ENCODE data around the gene TCP10L. TPM values are rescaled to one million over a fixed set of nuclear protein-coding genes. Genes with fewer than 3 reads are reported as not detected.
A peak's percentile ranks its signal among the peaks of the same experiment; 100 is the strongest.

The TCP10L gene
- total and polyA plus RNA-seq, 2 of the 13 experiments (the other 11 are each of a cell fraction or from before 2014, with no cell fraction given), result 0.90 to 2.4 TPM

DNA sequence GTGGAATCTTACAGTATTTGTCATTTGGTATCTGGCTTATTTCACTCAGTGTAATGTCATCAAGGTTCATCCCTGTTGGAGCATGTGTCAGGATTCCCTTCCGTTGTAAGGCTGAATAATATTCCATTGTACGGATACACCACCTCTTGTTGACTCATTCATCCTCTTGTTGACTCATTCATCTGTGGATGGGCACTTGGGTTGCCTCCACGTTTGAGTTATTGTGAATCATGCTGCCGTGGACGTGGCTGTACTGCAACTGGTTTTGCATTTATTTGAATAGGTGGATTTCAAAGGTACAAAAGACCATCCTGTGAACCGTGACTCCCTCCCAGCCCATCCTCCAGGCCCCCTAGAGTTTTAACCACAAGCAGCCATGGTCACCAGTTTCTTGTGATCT lies 11.9 kb upstream of the TCP10L start (continued):
- TF ChIP-seq, protein P1, sequence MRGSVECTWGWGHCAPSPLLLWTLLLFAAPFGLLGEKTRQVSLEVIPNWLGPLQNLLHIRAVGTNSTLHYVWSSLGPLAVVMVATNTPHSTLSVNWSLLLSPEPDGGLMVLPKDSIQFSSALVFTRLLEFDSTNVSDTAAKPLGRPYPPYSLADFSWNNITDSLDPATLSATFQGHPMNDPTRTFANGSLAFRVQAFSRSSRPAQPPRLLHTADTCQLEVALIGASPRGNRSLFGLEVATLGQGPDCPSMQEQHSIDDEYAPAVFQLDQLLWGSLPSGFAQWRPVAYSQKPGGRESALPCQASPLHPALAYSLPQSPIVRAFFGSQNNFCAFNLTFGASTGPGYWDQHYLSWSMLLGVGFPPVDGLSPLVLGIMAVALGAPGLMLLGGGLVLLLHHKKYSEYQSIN (CRISPR knock-in tag; IDR thresholded peaks at IDR 0.05; ENCODE audit: borderline replicate concordance), result no peak
- TF ChIP-seq MLLT10 (CRISPR knock-in tag; IDR thresholded peaks at IDR 0.05) (no peak), ZNF567 (CRISPR knock-in tag; IDR thresholded peaks at IDR 0.05; ENCODE audit: borderline replicate concordance) (no peak), MED13 (CRISPR knock-in tag; IDR thresholded peaks at IDR 0.05) (no peak), ZNF749 (CRISPR knock-in tag; IDR thresholded peaks at IDR 0.05; ENCODE audit: borderline replicate concordance) (no peak), NR2F1 (CRISPR knock-in tag; IDR thresholded peaks at IDR 0.05) (no peak), KAT7 (CRISPR knock-in tag; IDR thresholded peaks at IDR 0.05; ENCODE audit: borderline replicate concordance) (no peak), YEATS2 (CRISPR knock-in tag; IDR thresholded peaks at IDR 0.05; ENCODE audit: borderline replicate concordance) (no peak), KLF13 (CRISPR knock-in tag; IDR thresholded peaks at IDR 0.05) (no peak), ATAD3A (CRISPR knock-in tag; IDR thresholded peaks at IDR 0.05) (no peak), ZNF792 (CRISPR knock-in tag; IDR thresholded peaks at IDR 0.05) (no peak), NCOA1 (CRISPR knock-in tag; IDR thresholded peaks at IDR 0.05) (no peak), ZEB1 (IDR thresholded peaks at IDR 0.05; ENCODE audit: insufficient replicate concordance, low read depth) (no peak)
- TF ChIP-seq, protein P2, sequence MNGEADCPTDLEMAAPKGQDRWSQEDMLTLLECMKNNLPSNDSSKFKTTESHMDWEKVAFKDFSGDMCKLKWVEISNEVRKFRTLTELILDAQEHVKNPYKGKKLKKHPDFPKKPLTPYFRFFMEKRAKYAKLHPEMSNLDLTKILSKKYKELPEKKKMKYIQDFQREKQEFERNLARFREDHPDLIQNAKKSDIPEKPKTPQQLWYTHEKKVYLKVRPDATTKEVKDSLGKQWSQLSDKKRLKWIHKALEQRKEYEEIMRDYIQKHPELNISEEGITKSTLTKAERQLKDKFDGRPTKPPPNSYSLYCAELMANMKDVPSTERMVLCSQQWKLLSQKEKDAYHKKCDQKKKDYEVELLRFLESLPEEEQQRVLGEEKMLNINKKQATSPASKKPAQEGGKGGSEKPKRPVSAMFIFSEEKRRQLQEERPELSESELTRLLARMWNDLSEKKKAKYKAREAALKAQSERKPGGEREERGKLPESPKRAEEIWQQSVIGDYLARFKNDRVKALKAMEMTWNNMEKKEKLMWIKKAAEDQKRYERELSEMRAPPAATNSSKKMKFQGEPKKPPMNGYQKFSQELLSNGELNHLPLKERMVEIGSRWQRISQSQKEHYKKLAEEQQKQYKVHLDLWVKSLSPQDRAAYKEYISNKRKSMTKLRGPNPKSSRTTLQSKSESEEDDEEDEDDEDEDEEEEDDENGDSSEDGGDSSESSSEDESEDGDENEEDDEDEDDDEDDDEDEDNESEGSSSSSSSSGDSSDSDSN (CRISPR knock-in tag; IDR thresholded peaks at IDR 0.05), result no peak
- TF ChIP-seq, protein P3, sequence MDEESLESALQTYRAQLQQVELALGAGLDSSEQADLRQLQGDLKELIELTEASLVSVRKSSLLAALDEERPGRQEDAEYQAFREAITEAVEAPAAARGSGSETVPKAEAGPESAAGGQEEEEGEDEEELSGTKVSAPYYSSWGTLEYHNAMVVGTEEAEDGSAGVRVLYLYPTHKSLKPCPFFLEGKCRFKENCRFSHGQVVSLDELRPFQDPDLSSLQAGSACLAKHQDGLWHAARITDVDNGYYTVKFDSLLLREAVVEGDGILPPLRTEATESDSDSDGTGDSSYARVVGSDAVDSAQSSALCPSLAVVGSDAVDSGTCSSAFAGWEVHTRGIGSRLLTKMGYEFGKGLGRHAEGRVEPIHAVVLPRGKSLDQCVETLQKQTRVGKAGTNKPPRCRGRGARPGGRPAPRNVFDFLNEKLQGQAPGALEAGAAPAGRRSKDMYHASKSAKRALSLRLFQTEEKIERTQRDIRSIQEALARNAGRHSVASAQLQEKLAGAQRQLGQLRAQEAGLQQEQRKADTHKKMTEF (CRISPR knock-in tag; IDR thresholded peaks at IDR 0.05), result 0 out of 2 replicates have a peak, but pooled peaks have one; percentile 37
- TF ChIP-seq, protein P4, sequence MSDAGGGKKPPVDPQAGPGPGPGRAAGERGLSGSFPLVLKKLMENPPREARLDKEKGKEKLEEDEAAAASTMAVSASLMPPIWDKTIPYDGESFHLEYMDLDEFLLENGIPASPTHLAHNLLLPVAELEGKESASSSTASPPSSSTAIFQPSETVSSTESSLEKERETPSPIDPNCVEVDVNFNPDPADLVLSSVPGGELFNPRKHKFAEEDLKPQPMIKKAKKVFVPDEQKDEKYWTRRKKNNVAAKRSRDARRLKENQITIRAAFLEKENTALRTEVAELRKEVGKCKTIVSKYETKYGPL (CRISPR knock-in tag; IDR thresholded peaks at IDR 0.05), result no peak

All from HepG2 (cell line).